ENCODE data around the gene SGCD. TPM values are rescaled to one million over a fixed set of nuclear protein-coding genes. Genes with fewer than 3 reads are reported as not detected.

SGCD gene
- total RNA-seq, 1 donor from 2014 or later = 0.33 TPM

GRCh38 chr5:156394642-156395305, 67.8 kb downstream of the SGCD start:
- Mint-ChIP-seq H3K4me1 (peaks cover 8% of the 10 kb centered on the region), H3K9me3 (no peaks in the 10 kb centered on the region), H3K27me3 (ENCODE audit: low read depth) (no peaks in the 10 kb centered on the region), H3K36me3 (ENCODE audit: low read depth) (no peaks in the 10 kb centered on the region), H3K27ac (ENCODE audit: unreplicated experiment) (no peak overlapping the region), H3K4me3 (no peak overlapping the region)
- no peak for DNase-seq (ENCODE audit: low read depth, low spot score)
- TF ChIP-seq CTCF (conservative IDR thresholded peaks at IDR 0.05) = no peak

GRCh38 chr5:156395306-156395675, 68.3 kb downstream of the SGCD start:
- H3K27ac Mint-ChIP-seq (ENCODE audit: unreplicated experiment) = no peak overlapping the region

GRCh38 chr5:156396063-156396829, 69.3 kb downstream of the SGCD start:
- peaks cover 8% of the 10 kb centered on the region for H3K4me1 Mint-ChIP-seq
- H3K9me3 Mint-ChIP-seq = no peaks in the 10 kb centered on the region
- TF ChIP-seq CTCF (conservative IDR thresholded peaks at IDR 0.05) = no peak
- H3K27ac Mint-ChIP-seq (ENCODE audit: unreplicated experiment) = no peak overlapping the region
- H3K36me3 Mint-ChIP-seq (ENCODE audit: low read depth) = no peaks in the 10 kb centered on the region
- no peak for DNase-seq (ENCODE audit: low read depth, low spot score)
- no peaks in the 10 kb centered on the region for H3K27me3 Mint-ChIP-seq (ENCODE audit: low read depth)
- no peak overlapping the region for H3K4me3 Mint-ChIP-seq

More at GRCh38 chr5:156395306-156395675, 68.3 kb downstream of the SGCD start:
- DNase-seq (ENCODE audit: low read depth, low spot score) = no peak
- H3K4me1 Mint-ChIP-seq = peaks cover 8% of the 10 kb centered on the region
- no peaks in the 10 kb centered on the region for H3K36me3 Mint-ChIP-seq (ENCODE audit: low read depth)
- H3K27me3 Mint-ChIP-seq (ENCODE audit: low read depth) = no peaks in the 10 kb centered on the region
- H3K4me3 Mint-ChIP-seq = no peak overlapping the region
- no peaks in the 10 kb centered on the region for H3K9me3 Mint-ChIP-seq
- no peak for TF ChIP-seq CTCF (conservative IDR thresholded peaks at IDR 0.05)

- H3K4me1 Mint-ChIP-seq = peaks cover 8% of the 10 kb centered on the region
- H3K4me3 Mint-ChIP-seq = no peak overlapping the region
- H3K27me3 Mint-ChIP-seq (ENCODE audit: low read depth) = no peaks in the 10 kb centered on the region
- no peaks in the 10 kb centered on the region for H3K9me3 Mint-ChIP-seq
- no peaks in the 10 kb centered on the region for H3K36me3 Mint-ChIP-seq (ENCODE audit: low read depth)
- no peak for DNase-seq (ENCODE audit: low read depth, low spot score)
- H3K27ac Mint-ChIP-seq (ENCODE audit: unreplicated experiment) = no peak overlapping the region
- no peak for TF ChIP-seq CTCF (conservative IDR thresholded peaks at IDR 0.05)
Observed at GRCh38 chr5:156396830-156397081, 69.8 kb downstream of the SGCD start.

DNA sequence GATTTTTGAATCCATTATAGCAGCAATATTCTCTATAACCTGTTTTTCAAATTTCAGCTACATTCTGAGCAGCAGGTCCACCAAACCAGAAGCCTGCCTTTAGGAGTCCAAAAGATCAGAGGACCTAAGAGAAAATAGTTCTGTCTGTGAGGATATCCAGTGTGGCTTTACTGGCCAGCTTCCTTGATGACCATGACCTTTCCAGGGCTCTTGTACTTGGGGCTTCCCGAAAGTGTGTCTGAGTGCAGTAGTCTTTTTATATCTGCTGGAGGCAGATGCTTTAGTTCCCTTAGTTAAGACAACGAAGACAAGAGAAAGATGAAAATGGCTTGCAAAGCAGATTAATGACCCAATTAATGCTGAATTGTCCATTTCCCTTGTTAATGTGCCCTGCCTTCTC, 72.4 kb downstream of the SGCD start:
- no peak for DNase-seq (ENCODE audit: low read depth, low spot score)
- H3K9me3 Mint-ChIP-seq = no peaks in the 10 kb centered on the region
- H3K36me3 Mint-ChIP-seq (ENCODE audit: low read depth) = no peaks in the 10 kb centered on the region
- no peak overlapping the region for H3K27ac Mint-ChIP-seq (ENCODE audit: unreplicated experiment)
- peaks cover 14% of the 10 kb centered on the region for H3K4me1 Mint-ChIP-seq
- H3K27me3 Mint-ChIP-seq (ENCODE audit: low read depth) = no peaks in the 10 kb centered on the region
- H3K4me3 Mint-ChIP-seq = no peak overlapping the region
- no peak for TF ChIP-seq CTCF (conservative IDR thresholded peaks at IDR 0.05)
